Islet precursor cell (in vitro differentiated cells): ENCODE results near the gene ACER1.

Experiments used
- DNase-seq: peaks from one replicate; pipeline ENCODE4 v3.0.0-alpha.2; 2018

Gene ACER1

GRCh38 chr19:6264803-6265202, 68.6 kb downstream of the ACER1 start:
- no peak for DNase-seq

- DNase-seq = no peak
Observed at GRCh38 chr19:6263735-6264444, 69.5 kb downstream of the ACER1 start.

- DNase-seq = no peak
Observed at GRCh38 chr19:6263306-6263705, 70.1 kb downstream of the ACER1 start.

DNA sequence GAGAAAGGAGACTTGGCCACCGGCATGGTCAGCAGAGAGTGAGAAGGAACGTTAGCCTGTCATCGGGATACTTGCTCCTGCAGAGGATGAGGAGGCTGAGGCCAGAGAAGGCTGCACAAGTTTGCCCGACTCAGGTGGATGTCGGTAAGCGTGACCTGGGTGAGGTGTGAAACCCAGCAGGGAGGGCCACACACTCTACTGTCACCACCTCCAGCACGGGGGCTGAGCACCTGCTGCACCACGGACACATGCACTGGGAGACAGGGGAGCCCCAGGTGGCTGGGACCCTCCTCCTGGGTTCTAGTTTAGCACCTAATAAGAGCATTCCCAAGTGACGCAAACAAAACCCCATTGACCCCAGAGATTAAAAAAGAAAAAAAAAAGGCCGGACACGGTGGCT, 70.9 kb downstream of the ACER1 start:
- no peak for DNase-seq

DNA sequence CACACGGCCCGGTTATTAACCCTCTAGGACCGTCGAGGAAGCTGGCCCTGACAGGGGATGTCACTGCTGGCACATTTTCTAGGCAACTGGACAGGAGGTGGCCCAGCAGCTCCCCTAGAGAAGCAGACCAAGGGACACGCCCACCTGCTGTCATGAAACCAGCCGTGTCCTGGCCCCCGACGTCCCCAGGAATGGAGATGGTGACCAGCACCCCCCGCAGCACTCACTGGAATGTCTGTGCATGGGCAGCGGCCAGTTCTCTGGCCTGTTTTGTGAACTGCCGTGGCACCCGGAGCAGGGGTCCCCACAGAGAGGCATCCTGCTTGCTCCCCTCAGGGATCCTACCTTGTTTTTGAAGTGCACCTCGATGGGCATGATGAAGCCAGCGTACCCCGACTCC, 71.5 kb downstream of the ACER1 start:
- no peak for DNase-seq

GRCh38 chr19:6260912-6261650, 72.3 kb downstream of the ACER1 start:
- DNase-seq = peak; percentile 75

- DNase-seq = no peak
Observed at GRCh38 chr19:6260376-6260775, 73.0 kb downstream of the ACER1 start.

- DNase-seq = no peak
Observed at GRCh38 chr19:6259312-6259861, 74.0 kb downstream of the ACER1 start.

DNA sequence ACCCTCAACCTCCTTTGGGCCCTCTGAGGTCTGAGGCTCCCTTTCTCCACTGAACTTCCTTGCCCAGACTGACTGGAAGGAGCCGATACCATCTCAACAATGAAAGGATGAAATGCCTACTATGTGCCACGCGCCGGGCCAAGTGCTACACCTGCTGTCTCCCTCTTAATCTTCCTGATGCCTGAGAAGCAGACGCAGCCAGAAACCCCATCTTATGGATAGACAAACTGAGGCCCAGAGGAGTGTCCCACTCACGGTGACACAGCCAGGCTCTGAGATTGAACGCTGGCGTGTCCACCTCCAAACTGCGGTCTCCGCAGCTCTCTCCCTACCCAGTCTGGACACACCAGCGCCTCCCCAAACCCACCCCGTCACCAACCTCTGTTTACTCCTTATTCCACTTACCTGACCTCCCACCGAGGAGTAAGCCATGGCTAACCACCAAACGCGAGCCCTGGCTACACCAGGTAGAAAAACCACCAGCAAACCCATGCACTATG, 74.5 kb downstream of the ACER1 start:
- DNase-seq = no peak
